GM10248 (cell line): ENCODE data around the gene ZFAND2B.

Source experiments
- CTCF ChIA-PET: fragments of 300-600 bp; sonication (Branson Sonifier 250); formaldehyde crosslinking; extraction: SDS; loops from one replicate; lab custom pipeline; 2021; ENCODE audit warnings: antibody characterized with exemption; lab: Yijun Ruan, JAX
- POLR2A ChIA-PET: fragments of 350-650 bp; sonication (Branson Sonifier 250); formaldehyde crosslinking; extraction: SDS; loops from one replicate; lab custom pipeline; 2020; ENCODE audit warnings: antibody characterized with exemption; lab: Yijun Ruan, JAX
- DNase-seq: peaks from one replicate; pipeline ENCODE4 v3.0.0; 2012; ENCODE audit errors: extremely low spot score
- CTCF ChIP-seq: IDR thresholded peaks from 2 replicates; pipeline ENCODE4 v1.5.1; 2012; ENCODE audit warnings: mild to moderate bottlenecking, low read depth; ENCODE audit errors: extremely low read depth, missing control alignments, control extremely low read depth

ZFAND2B gene

GRCh38 chr2:219168526-219168925 is 38.1 kb upstream of the ZFAND2B start:
- ChIA-PET CTCF (interaction anchor here (8.6 kb wide), 1 partner anchor 127 kb away, joined by 164 read pairs; no protein-coding TSS in a partner anchor), POLR2A (no interaction called here)
- no peak for DNase-seq
- TF ChIP-seq CTCF, result no peak

GRCh38 chr2:219168932-219169331 is 37.6 kb upstream of the ZFAND2B start:
- CTCF ChIA-PET, result interaction anchor here (1.1 to 8.6 kb wide), 3 partner anchors 17 to 127 kb away, joined by 3 to 164 read pairs (median 4); no protein-coding TSS in a partner anchor
- no peak for DNase-seq
- POLR2A ChIA-PET, result no interaction called here
- no peak for TF ChIP-seq CTCF

- POLR2A ChIA-PET, result no interaction called here
- DNase-seq, result no peak
- CTCF ChIA-PET, result interaction anchor here (0.7 to 8.6 kb wide), 20 partner anchors 10 to 272 kb away, joined by 3 to 164 read pairs (median 5); partner anchors contain the start of genes ANKZF1, DNAJB2 and NHEJ1
- TF ChIP-seq CTCF, result no peak
Measured at GRCh38 chr2:219169930-219170654, 36.5 kb upstream of the ZFAND2B start, which contains the start of gene SLC23A3. SLC23A3 (minus strand) TSS chr2:219170029; CDS start chr2:219169984, 45 bp downstream.

- ChIA-PET CTCF (interaction anchor here (0.8 to 8.6 kb wide), 25 partner anchors 8 to 295 kb away, joined by 3 to 164 read pairs (median 5); partner anchors contain the start of genes CFAP65, DNAJB2, NHEJ1 and TUBA4B), POLR2A (no interaction called here)
- peak; percentile 46 for DNase-seq
- peak; percentile 59 for TF ChIP-seq CTCF
Measured at GRCh38 chr2:219171231-219171651, 35.3 kb upstream of the ZFAND2B start.

- DNase-seq, result no peak
- ChIA-PET POLR2A (interaction anchor here (0.9 to 1.1 kb wide), 2 partner anchors 47 to 112 kb away, joined by 3 to 4 read pairs; no protein-coding TSS in a partner anchor), CTCF (interaction anchor here (0.7 to 8.6 kb wide), 14 partner anchors 9 to 296 kb away, joined by 3 to 164 read pairs (median 5); partner anchors contain the start of genes DNAJB2, NHEJ1 and TUBA4B)
- no peak for TF ChIP-seq CTCF
Measured at GRCh38 chr2:219172231-219173154, 34.1 kb upstream of the ZFAND2B start.

- ChIA-PET CTCF (interaction anchor here (1.1 to 8.6 kb wide), 9 partner anchors 10 to 297 kb away, joined by 3 to 164 read pairs (median 8); partner anchors contain the start of genes DNAJB2 and NHEJ1), POLR2A (no interaction called here)
- DNase-seq, result no peak
- no peak for TF ChIP-seq CTCF
Measured at GRCh38 chr2:219173176-219173575, 33.4 kb upstream of the ZFAND2B start.
